ENCODE data around the gene LRRC25.

LRRC25 gene

GRCh38 chr19:18397242-18398202 lies at the start of gene LRRC25:
TSS of gene LRRC25 (minus strand) at chr19:18397622. CDS start at chr19:18396963, 659 bp downstream.
- DNase-seq = no peak

GRCh38 chr19:18446811-18447359 lies 49.5 kb upstream of the LRRC25 start:
- DNase-seq = no peak

GRCh38 chr19:18446145-18446810 lies 48.9 kb upstream of the LRRC25 start:
- DNase-seq = no peak

- DNase-seq = no peak
Measured at GRCh38 chr19:18445262-18445948, 48.0 kb upstream of the LRRC25 start.

GRCh38 chr19:18444513-18444912 lies 47.1 kb upstream of the LRRC25 start:
- no peak for DNase-seq

GRCh38 chr19:18443831-18444230 lies 46.4 kb upstream of the LRRC25 start:
- DNase-seq = no peak

GRCh38 chr19:18443406-18443805 lies 46.0 kb upstream of the LRRC25 start:
- DNase-seq = no peak

- DNase-seq = no peak
Measured at GRCh38 chr19:18442941-18443340, 45.5 kb upstream of the LRRC25 start.

GRCh38 chr19:18441804-18442788 lies 44.7 kb upstream of the LRRC25 start:
- no peak for DNase-seq

GRCh38 chr19:18440936-18441803 lies 43.7 kb upstream of the LRRC25 start:
- no peak for DNase-seq

GRCh38 chr19:18440415-18440877 lies 43.0 kb upstream of the LRRC25 start:
- DNase-seq = no peak

GRCh38 chr19:18439910-18440237 lies 42.5 kb upstream of the LRRC25 start:
- DNase-seq = no peak

- no peak for DNase-seq
Measured at GRCh38 chr19:18439025-18439909, 41.8 kb upstream of the LRRC25 start.

- DNase-seq = no peak
Measured at GRCh38 chr19:18438331-18439024, 41.1 kb upstream of the LRRC25 start.

- no peak for DNase-seq
Measured at GRCh38 chr19:18437491-18438330, 40.3 kb upstream of the LRRC25 start, which contains the start of gene ISYNA1. TSS of gene ISYNA1 (minus strand) at chr19:18438133. CDS start at chr19:18437979, 154 bp downstream.

GRCh38 chr19:18436671-18437490 lies 39.5 kb upstream of the LRRC25 start:
- no peak for DNase-seq
